HepG2 (cell line): ENCODE results near the gene LDHAL6B. TPM values are rescaled to one million over a fixed set of nuclear protein-coding genes. Genes with fewer than 3 reads are reported as not detected.

ENCODE experiments used
- ATAC-seq: fragments of 200-7000 bp; cut with Tn5 transposase; 3 replicates; pipeline ENCODE4 v1.9.1; 2020; ENCODE audit warnings: mild to moderate bottlenecking, moderate library complexity
- BruUV-seq: library from RNA; stranded (reverse); fragments of 400-500 nt; replicated peaks from 2 replicates; lab custom pipeline; 2021; lab: Mats Ljungman, UMichigan
- CTCF ChIA-PET: fragments of 300-600 bp; formaldehyde crosslinking; extraction: SDS; loops from one replicate; lab custom pipeline; 2021; ENCODE audit warnings: low total read pairs, inconsistent platforms, low intra/inter-chr PET ratio; lab: Yijun Ruan, JAX
- POLR2A ChIA-PET: fragments of 350-600 bp; sonication (Branson Sonifier 250); formaldehyde crosslinking; loops from one replicate; lab custom pipeline; 2020; ENCODE audit warnings: antibody characterized with exemption, inconsistent platforms; lab: Yijun Ruan, JAX
- DNase-seq: peaks from one replicate; pipeline ENCODE4 v3.0.0-alpha.2; 2015; ENCODE audit warnings: low spot score
- FAIRE-seq: peaks from 3 replicates; lab custom pipeline; 2011; peaks lifted over from hg19 to GRCh38; lab: Jason Lieb, UNC
- H2AFZ ChIP-seq: one replicate; pipeline ENCODE4 v1.6.1; 2011; ENCODE audit warnings: low read length, inconsistent platforms
- H3K27ac ChIP-seq: fragments of 300-600 bp; 3 replicates; pipeline ENCODE4 v1.8.0; 2011; ENCODE audit warnings: mixed run types, mild to moderate bottlenecking, mixed read lengths, low read length, inconsistent platforms; ENCODE audit not compliant: insufficient read depth; ENCODE audit errors: extremely low read length
- H3K27me3 ChIP-seq, 2 experiments: fragments of 200-600 bp in 1 of 2; 2 replicates in 1 of 2; 3 replicates in 1 of 2; pipeline versions ENCODE4 v1.6.0 to v1.8.0; 2011; ENCODE audit warnings: low read length in 2 of 2, mild to moderate bottlenecking in 2 of 2, moderate library complexity in 2 of 2, inconsistent platforms in 1 of 2; ENCODE audit not compliant: insufficient read depth in 2 of 2, control insufficient read depth in 1 of 2
- H3K36me3 ChIP-seq, 2 experiments: fragments of 200-600 bp in 1 of 2; replicated peaks in 1 of 2; 2 replicates in 1 of 2; 3 replicates in 1 of 2; pipeline versions ENCODE4 v1.5.1 to v1.8.0; 2011; ENCODE audit warnings: low read length in 2 of 2, inconsistent platforms in 1 of 2; ENCODE audit not compliant: insufficient read depth in 2 of 2, control insufficient read depth in 1 of 2
- H3K4me1 ChIP-seq: 2 replicates; pipeline ENCODE4 v1.5.1; 2012; ENCODE audit warnings: low read length, inconsistent platforms; ENCODE audit not compliant: insufficient read depth
- H3K4me2 ChIP-seq: 2 replicates; pipeline ENCODE4 v1.6.0; 2011; ENCODE audit warnings: low read depth, low read length, inconsistent platforms
- H3K4me3 ChIP-seq, 3 experiments: fragments of 200-600 bp in 1 of 3; sonication (generic), shearing (Covaris generic) in 1 of 3; replicated peaks in 1 of 3; 2 replicates each; pipeline ENCODE4 v1.5.1; 2011 to 2016; ENCODE audit warnings: low read length in 3 of 3, inconsistent platforms in 2 of 3, low read depth in 2 of 3, mild to moderate bottlenecking in 2 of 3, control low read depth in 1 of 3, mixed read lengths in 1 of 3; ENCODE audit not compliant: insufficient read depth in 1 of 3
- H3K79me2 ChIP-seq: one replicate; pipeline ENCODE4 v1.6.1; 2011; ENCODE audit warnings: low read length, inconsistent platforms; ENCODE audit not compliant: insufficient read depth
- H3K9ac ChIP-seq: 2 replicates; pipeline ENCODE4 v1.6.0; 2011; ENCODE audit warnings: mild to moderate bottlenecking, low read depth, low read length, inconsistent platforms; ENCODE audit not compliant: insufficient read depth
- H3K9me3 ChIP-seq: 2 replicates; pipeline ENCODE4 v1.5.1; 2012; ENCODE audit warnings: mild to moderate bottlenecking, low read length
- H4K20me1 ChIP-seq: 2 replicates; pipeline ENCODE4 v1.6.0; 2011; ENCODE audit warnings: inconsistent platforms, mild to moderate bottlenecking, low read length, moderate library complexity; ENCODE audit not compliant: insufficient read depth
- CEBPG ChIP-seq: IDR thresholded peaks from 2 replicates; pipeline ENCODE4 v1.6.1; 2016
- ERF ChIP-seq: IDR thresholded peaks from 2 replicates; pipeline ENCODE4 v1.6.1; 2018; ENCODE audit warnings: missing biosample characterization, missing genetic modification reagents
- ETV5 ChIP-seq: IDR thresholded peaks from 2 replicates; pipeline ENCODE4 v1.6.1; 2018; ENCODE audit warnings: missing biosample characterization, missing genetic modification reagents, inconsistent platforms, borderline replicate concordance
- KDM4B ChIP-seq: sonication (generic); formaldehyde crosslinking; IDR thresholded peaks from 2 replicates; pipeline ENCODE4 v1.4.0; 2020; ENCODE audit warnings: missing genetic modification reagents
- RERE ChIP-seq: IDR thresholded peaks from 2 replicates; pipeline ENCODE4 v1.6.1; 2016; ENCODE audit warnings: low read depth, missing genetic modification reagents, missing compliant biosample characterization
- SRSF4 ChIP-seq: fragments of 200-400 bp; formaldehyde crosslinking; IDR thresholded peaks from one replicate; pipeline ENCODE4 v1.6.1; 2018; ENCODE audit warnings: mild to moderate bottlenecking, low read depth, low read length, moderate library complexity; ENCODE audit not compliant: poor library complexity, severe bottlenecking
- TRIM24 ChIP-seq: sonication (generic); formaldehyde crosslinking; IDR thresholded peaks from 2 replicates; pipeline ENCODE4 v1.8.0; 2022; ENCODE audit warnings: mild to moderate bottlenecking, missing genetic modification reagents
- ZNF282 ChIP-seq: fragments of 450-650 bp; IDR thresholded peaks from 2 replicates; pipeline ENCODE4 v1.6.1; 2018; ENCODE audit not compliant: partially characterized antibody
- ZNF749 ChIP-seq: sonication (generic); formaldehyde crosslinking; IDR thresholded peaks from 2 replicates; pipeline ENCODE4 v1.8.0; 2022; ENCODE audit warnings: mild to moderate bottlenecking, missing genetic modification reagents, moderate library complexity, borderline replicate concordance
- ZSCAN22 ChIP-seq: sonication (generic); formaldehyde crosslinking; IDR thresholded peaks from 2 replicates; pipeline ENCODE4 v1.4.0; 2020; ENCODE audit warnings: mild to moderate bottlenecking, missing genetic modification reagents
- WGBS: methylation state at CpG from one replicate; pipeline ENCODE4 v1.1.6; 2017; ENCODE audit warnings: low lambda C conversion rate; 5-methylcytosine and 5-hydroxymethylcytosine counted together
- in situ Hi-C: cut with HindIII; loops from 2 replicates; pipeline ENCODE4 v1.10.0; 2017; ENCODE audit warnings: low pct_unique_long_range_greater_than_20kb; ENCODE audit not compliant: extremely low pct_ligation_motif_present
- intact Hi-C: fragments of 100-400 bp; cut with micrococcal nuclease; formaldehyde crosslinking; loops from one replicate; pipeline ENCODE4 v1.10.0; 2022; ENCODE audit not compliant: unreplicated experiment
- polyA plus RNA-seq, 8 experiments: library from polyadenylated mRNA; depleted of rRNA in 3 of 8; stranded (reverse) in 7 of 8; unstranded in 1 of 8; fragments of >200 nt; fragmentation: Illumina TruSeq in 4 of 8; extraction: Trizol in 4 of 8; gene quantifications; 2 replicates each; pipeline versions ENCODE4 v1.2.1 to v1.2.3, GENCODE V29; 2011 to 2016; ENCODE audit warnings: low read depth in 4 of 8, missing spikeins in 1 of 8, mixed read lengths in 1 of 8; ENCODE audit not compliant: insufficient read depth in 1 of 8
- total RNA-seq, 5 experiments: library from RNA; depleted of rRNA; stranded (reverse); fragments of >200 nt; fragmentation: Illumina TruSeq; extraction: Trizol; gene quantifications; 2 replicates each; pipeline ENCODE4 v1.2.3, GENCODE V29; 2016; ENCODE audit warnings: low read depth in 1 of 5

The LDHAL6B gene
- total and polyA plus RNA-seq, 2 of the 13 experiments (the other 11 are each of a cell fraction or from before 2014, with no cell fraction given): not detected

DNA sequence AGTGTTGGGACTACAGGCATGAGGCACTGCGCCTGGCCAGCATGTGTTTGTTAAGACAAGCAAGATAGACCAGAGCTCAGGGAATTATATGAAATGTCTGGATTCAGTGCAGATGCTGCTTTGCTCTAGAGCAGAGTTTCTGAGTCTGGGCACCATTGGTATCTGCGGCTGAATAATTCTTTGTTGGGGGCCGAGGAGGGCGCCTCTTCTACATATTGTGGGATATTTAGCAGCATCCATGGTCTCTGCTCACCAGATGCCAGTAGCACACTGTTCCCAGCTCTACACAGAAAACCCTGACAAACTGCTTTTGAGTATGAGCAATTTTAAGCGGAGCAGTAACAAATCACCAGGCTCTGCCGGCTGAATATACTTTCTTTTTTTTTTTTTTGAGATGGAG is 3.6 kb upstream of the LDHAL6B start:
- no peak overlapping the region for H3K27ac ChIP-seq
- ATAC-seq: no peak

More for the DNA sequence above, 3.6 kb upstream of the LDHAL6B start:
- H3K9me3 ChIP-seq: no peaks in the 10 kb centered on the region
- H3K4me1 ChIP-seq: no peaks in the 10 kb centered on the region
- CTCF ChIA-PET: no interaction called here
- no peak overlapping the region for H3K9ac ChIP-seq
- in situ Hi-C loops (no loop called here), intact Hi-C loops (no loop called here)
- no peak overlapping the region for H3K4me2 ChIP-seq
- H2AFZ ChIP-seq: no peak overlapping the region
- 93% methylated on average over 6 of the region's 6 CpGs for WGBS
- H3K79me2 ChIP-seq: no peaks in the 10 kb centered on the region
- no peaks in the 10 kb centered on the region for H4K20me1 ChIP-seq
- no peaks in the 10 kb centered on the region for H3K27me3 ChIP-seq
- DNase-seq (no peak), FAIRE-seq (no peak)
- H3K4me3 ChIP-seq: no peak overlapping the region
- POLR2A ChIA-PET: no interaction called here
- H3K36me3 ChIP-seq: peaks cover 13 to 50% of the 10 kb centered on the region in 2 experiments
- TF ChIP-seq RERE (CRISPR knock-in tag) (no peak), ZNF749 (CRISPR knock-in tag) (no peak), ZSCAN22 (no peak), ERF (no peak), TRIM24 (no peak), CEBPG (CRISPR knock-in tag) (no peak), SRSF4 (no peak), ETV5 (CRISPR knock-in tag) (no peak), KDM4B (CRISPR knock-in tag) (no peak), ZNF282 (no peak)
- BruUV-seq: no TSS peak
